IPS-18a (cell line): ENCODE results near the gene LIF.
A peak's percentile ranks its signal among the peaks of the same experiment; 100 is the strongest.

ENCODE experiments used
- H3K27ac ChIP-seq: one replicate; pipeline ENCODE4 v1.5.1; 2013; ENCODE audit warnings: low read length
- H3K27me3 ChIP-seq: one replicate; pipeline ENCODE4 v1.6.1; 2013; ENCODE audit warnings: mild to moderate bottlenecking, low read length; ENCODE audit not compliant: control insufficient read depth, insufficient read depth
- H3K36me3 ChIP-seq: one replicate; pipeline ENCODE4 v1.6.1; 2013; ENCODE audit warnings: low read depth, low read length; ENCODE audit not compliant: control insufficient read depth
- H3K4me1 ChIP-seq: one replicate; pipeline ENCODE4 v1.6.1; 2013; ENCODE audit warnings: low read depth, low read length; ENCODE audit not compliant: control insufficient read depth
- H3K4me3 ChIP-seq: one replicate; pipeline ENCODE4 v1.5.1; 2013; ENCODE audit warnings: low read length
- H3K9ac ChIP-seq: one replicate; pipeline ENCODE4 v1.6.1; 2013; ENCODE audit warnings: mild to moderate bottlenecking, low read length, moderate library complexity
- H3K9me3 ChIP-seq: one replicate; pipeline ENCODE4 v1.6.1; 2013; ENCODE audit warnings: low read depth, low read length; ENCODE audit not compliant: control insufficient read depth

Gene LIF

DNA sequence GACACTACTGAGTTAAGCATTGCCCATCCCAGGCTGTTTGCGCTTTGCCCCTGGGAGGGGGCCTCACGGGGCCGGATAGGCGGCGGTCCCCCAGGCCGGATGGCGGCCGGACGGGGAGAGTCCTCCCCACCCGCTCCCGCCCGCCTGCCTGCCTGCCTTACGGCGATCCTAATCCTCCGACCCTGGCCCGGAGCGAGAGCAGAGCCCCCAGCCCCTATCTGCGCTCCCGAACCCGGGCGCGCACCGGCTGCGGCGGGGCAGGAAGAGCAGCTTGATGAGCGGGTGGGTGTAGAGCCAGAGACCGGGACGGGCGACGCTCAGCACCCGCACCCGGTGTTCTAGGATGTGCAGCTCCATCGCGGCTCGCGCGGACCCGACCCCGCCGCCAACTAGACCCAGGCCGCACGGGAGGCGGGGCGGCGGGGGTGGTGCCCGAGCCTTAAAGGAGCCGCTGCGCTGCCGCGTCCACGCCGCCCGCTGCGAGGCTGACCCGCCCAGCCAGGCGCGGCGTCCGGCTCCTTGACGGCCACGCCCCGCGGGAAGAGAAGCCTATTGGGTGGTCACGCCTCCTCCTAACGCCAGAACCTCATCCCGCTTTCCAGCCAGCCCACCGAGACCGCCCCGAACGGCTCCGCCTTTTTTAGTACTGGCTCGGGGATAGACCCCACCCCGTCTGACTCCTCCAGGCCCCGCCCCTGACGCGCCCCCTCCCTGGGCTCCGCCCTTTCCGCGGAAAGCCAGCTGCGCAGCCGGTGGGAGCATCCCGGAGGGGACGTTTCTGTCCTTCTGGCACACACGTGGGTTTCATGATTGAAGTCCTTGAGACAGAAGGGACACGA, 42.8 kb upstream of the LIF start, which contains the start of gene CASTOR1:
Gene CASTOR1 (minus strand): TSS at position 365 of the 839 bp plus-strand sequence. CDS start 8 bp downstream, at position 357.
- H3K9me3 ChIP-seq = no peaks in the 10 kb centered on the region
- peaks cover 7% of the 10 kb centered on the region for H3K27me3 ChIP-seq
- H3K36me3 ChIP-seq = no peaks in the 10 kb centered on the region
- peaks cover 5% of the 10 kb centered on the region for H3K4me1 ChIP-seq
- no peak within 1 kb of the TSS for H3K27ac ChIP-seq
- no peak within 1 kb of the TSS for H3K9ac ChIP-seq
- peak within 1 kb of the TSS; percentile 73 for H3K4me3 ChIP-seq

DNA sequence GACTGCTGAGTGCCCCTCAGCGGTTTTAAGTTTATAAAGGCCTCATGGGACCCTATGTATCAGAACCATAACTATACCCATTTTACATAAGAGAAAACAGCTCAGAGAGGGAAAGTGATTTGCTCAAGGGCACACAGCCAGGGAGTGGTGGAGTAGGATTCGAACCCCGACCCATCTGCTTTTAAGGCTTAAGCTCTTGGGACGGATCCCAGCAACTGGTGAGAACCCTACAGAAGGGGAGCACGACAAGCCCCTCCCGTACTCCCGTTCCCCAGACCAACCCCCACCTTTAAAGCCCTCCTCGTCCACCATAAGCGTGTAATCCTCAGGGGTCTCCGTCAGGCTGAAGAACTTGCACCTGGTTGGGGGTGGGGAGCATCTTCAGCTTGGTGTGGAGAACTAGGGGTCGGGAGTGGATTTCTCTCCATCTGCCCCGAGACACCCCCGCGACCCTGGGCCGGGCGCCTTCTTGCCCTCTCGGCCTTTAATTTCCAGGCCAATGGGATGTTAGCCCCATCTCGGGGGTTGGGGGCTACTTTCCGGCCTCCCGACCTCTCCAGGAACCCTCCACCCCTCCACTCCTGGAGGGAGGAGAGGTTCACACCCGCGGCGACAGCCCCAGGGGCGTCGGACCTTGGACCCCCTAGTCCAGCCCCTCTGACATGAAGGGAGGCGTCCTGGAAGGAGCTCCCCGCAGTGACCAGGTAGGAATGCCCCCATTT, 42.0 kb upstream of the LIF start:
- Histone ChIP-seq H3K9ac (no peak overlapping the region), H3K4me3 (peak overlapping the region; percentile 73), H3K27ac (no peak overlapping the region), H3K4me1 (peaks cover 5% of the 10 kb centered on the region), H3K27me3 (peaks cover 7% of the 10 kb centered on the region), H3K9me3 (no peaks in the 10 kb centered on the region), H3K36me3 (no peaks in the 10 kb centered on the region)

DNA sequence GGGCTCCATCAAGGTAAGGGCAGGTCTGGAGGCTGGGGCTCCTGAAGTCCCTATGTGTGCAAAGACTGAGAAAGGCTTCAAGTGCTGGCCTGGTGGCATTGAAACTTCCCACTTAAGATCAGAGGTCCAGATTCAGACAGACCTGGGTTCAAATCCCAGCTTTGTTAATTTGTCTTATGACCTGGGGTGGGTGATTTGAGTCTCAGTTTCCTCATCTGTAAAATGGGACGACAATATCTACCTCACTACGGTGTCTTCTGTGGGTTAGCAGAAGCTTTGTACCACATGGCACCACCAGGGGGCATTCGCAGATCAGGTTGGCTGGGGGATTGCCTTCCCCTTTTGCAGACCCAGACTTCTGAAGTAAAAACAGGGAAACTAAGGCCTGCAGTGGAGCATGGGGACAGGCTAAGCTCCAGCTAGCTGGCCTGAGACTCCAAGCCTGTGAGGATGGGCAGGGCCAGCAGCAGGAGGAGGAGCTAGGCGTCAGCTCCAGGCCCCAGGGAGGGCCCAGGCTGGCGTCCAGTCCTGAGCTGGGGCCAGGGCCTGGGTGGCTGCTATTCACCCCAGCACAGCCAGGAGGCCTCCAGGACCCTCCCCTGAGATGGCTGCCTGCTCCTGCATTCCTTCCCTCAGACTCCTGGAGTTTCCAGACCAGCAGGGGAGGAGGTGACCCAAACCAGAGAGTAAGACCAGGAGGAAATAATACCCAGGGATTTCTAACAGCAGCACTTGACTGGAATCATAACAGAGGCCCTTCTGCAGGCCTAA, 41.3 kb upstream of the LIF start:
- Histone ChIP-seq H3K36me3 (no peaks in the 10 kb centered on the region), H3K4me3 (peak overlapping the region; percentile 73), H3K27me3 (peaks cover 7% of the 10 kb centered on the region), H3K9me3 (no peaks in the 10 kb centered on the region), H3K9ac (no peak overlapping the region), H3K27ac (no peak overlapping the region), H3K4me1 (peaks cover 5% of the 10 kb centered on the region)

DNA sequence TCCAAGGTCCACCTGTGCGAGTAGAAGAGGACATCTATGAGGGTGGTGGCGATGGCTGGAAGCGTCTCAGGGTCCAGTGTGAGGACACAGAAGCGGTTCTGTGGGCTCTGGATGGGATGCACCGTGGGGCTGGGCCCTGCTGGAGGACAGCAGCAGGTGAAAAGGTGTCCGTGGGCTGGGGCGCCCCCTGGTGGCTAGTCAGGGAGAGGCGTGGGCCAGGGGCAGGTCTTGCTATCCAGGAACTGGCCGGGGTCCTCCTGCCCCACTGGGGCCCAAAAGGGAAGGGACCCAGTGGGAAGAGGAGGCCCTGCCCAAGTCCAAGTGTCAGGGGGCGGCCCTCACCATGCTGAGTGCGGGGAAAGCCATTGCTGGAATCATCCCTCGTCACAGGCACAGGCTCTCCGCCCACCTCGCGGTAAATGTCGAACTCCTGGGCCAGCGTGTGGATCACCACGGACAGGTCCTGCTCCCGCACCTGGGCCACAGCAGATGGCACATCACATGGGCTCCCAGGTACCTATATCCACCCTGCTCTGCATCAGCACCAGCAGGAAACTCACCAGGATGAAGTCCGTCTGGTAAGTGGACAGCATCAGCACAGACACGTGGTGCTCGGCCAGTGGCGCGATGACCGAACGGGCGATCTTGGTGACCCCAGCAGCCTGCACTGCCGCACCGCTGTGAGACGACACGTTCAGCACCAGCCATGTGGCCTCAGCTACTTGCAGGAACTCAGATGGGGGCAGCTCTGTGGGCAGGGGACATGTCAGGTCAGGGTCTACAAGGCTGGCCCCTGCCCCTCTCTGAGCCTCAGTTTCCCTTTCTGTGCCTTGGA, 40.5 kb upstream of the LIF start:
- peaks cover 7% of the 10 kb centered on the region for H3K27me3 ChIP-seq
- H3K4me1 ChIP-seq = peaks cover 5% of the 10 kb centered on the region
- H3K4me3 ChIP-seq = no peak overlapping the region
- H3K9me3 ChIP-seq = no peaks in the 10 kb centered on the region
- H3K27ac ChIP-seq = no peak overlapping the region
- no peak overlapping the region for H3K9ac ChIP-seq
- H3K36me3 ChIP-seq = no peaks in the 10 kb centered on the region

DNA sequence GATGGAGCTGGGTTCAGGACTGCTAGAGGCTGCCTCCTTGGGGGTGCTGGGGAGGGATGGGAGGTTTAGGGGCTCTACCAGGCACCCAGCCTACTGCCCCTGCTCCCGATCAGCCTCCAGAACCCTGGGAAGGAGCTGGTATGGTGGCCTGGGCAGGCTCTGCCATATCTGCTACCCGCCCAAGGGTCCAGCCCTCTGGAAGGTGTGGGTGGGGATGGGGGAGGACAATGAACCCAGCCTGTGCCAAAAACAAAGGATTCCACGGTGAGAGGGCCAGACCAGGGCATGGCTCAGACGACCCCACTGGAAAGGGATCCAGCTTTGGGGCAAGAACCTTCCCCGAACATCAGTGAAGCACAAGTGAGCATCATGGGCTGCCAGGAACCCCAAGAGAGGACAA, 39.8 kb upstream of the LIF start:
- no peaks in the 10 kb centered on the region for H3K9me3 ChIP-seq
- H3K36me3 ChIP-seq = no peaks in the 10 kb centered on the region
- H3K27ac ChIP-seq = no peak overlapping the region
- peaks cover 5% of the 10 kb centered on the region for H3K4me1 ChIP-seq
- H3K9ac ChIP-seq = no peak overlapping the region
- no peak overlapping the region for H3K4me3 ChIP-seq
- peaks cover 7% of the 10 kb centered on the region for H3K27me3 ChIP-seq

DNA sequence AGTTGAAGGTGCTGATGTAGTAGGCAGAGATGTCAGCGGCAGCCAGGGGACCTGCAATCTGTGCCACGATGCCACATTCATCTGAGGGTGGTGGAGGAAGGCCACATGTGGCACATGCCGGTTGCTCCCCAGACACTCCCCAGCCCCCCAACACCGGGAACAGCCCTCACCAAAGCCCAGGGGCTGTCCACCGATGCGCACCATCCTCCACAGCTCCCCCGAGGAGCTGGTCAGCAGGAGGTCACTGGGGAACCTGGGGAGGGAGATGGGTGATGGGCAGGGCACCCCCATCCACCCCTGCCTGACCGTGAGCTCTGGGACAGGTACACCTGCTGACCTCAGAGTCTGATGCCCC, 39.3 kb upstream of the LIF start:
- H3K9me3 ChIP-seq = no peaks in the 10 kb centered on the region
- H3K4me3 ChIP-seq = no peak overlapping the region
- H3K27me3 ChIP-seq = peaks cover 7% of the 10 kb centered on the region
- peaks cover 5% of the 10 kb centered on the region for H3K4me1 ChIP-seq
- no peaks in the 10 kb centered on the region for H3K36me3 ChIP-seq
- no peak overlapping the region for H3K9ac ChIP-seq
- H3K27ac ChIP-seq = no peak overlapping the region

DNA sequence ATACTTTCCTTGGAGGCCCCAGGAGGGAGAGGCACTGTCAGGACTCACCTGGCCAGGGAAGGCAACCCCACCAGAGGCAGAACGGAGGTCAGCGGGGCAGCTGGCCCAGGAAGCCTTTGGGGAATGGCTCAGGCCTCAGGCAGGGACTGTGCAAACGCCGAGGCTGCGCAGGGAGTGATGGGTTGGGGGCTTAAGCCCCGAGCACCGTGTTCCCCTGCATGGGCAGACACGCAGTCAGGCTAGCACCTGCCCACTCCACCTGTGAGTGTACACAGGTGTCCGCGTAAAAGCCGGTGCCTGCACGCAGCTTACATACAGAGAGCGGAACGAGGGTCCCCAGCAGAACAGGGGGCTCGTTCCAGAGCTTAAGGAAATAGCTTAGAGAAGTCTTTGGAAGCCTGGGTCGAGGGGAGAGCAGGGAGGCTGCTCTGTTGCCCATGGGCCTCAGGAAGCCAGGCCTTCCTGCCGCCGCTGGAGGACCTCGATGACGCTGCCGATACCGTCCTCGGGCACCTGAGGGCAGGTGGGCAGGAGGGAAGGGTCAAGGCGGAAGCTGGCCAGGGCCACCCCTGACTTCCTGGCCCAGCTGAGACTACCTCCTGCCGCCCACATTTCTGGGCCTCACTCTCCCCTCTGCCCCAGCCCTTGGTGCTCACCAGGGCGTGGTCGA, 38.8 kb upstream of the LIF start:
- Histone ChIP-seq H3K9me3 (no peaks in the 10 kb centered on the region), H3K9ac (no peak overlapping the region), H3K27ac (no peak overlapping the region), H3K36me3 (no peaks in the 10 kb centered on the region), H3K4me1 (peaks cover 5% of the 10 kb centered on the region), H3K27me3 (peaks cover 7% of the 10 kb centered on the region), H3K4me3 (no peak overlapping the region)

DNA sequence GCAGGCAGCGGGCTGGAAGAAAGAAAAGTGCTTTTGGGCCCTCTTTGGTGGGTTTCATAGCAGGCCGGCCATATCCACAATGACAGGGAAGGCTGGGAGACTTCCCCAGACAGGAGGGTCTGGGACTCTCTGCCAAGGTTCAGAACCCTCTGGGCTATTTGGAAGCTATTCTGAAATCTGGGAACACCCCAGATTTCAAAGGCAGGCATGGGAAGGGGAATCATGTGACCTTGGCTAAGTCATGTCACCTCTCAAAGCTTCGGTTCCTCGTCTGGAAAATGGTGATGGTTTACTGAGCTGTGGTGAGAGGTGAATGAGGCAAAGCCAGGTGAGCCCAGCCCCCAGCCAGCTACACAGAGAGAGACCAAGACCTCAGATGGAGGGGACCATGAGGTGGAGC, 38.1 kb upstream of the LIF start:
- H3K9me3 ChIP-seq = no peaks in the 10 kb centered on the region
- H3K36me3 ChIP-seq = no peaks in the 10 kb centered on the region
- H3K27me3 ChIP-seq = peaks cover 7% of the 10 kb centered on the region
- no peak overlapping the region for H3K27ac ChIP-seq
- peaks cover 5% of the 10 kb centered on the region for H3K4me1 ChIP-seq
- no peak overlapping the region for H3K4me3 ChIP-seq
- no peak overlapping the region for H3K9ac ChIP-seq

DNA sequence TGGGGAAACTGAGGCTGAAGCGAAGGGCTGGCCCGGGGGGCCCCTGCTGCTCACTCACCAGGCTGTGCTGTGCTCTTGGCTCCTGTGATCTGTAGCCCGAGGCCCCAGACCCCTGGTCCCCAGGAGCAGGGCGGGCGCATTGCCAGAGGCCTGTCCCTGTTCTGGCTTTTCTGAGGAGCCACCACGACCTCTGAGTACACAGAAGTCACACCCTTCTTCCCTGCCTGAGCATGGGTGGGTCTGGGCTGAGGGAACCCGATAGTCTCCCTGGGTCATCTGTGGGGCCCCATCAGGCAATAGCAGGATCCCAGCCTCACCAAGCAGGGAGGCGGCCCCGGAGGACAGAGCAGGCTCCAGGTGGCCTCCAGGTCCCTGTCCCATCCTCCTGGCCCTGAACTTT, 37.6 kb upstream of the LIF start:
- H3K4me1 ChIP-seq = peaks cover 5% of the 10 kb centered on the region

DNA sequence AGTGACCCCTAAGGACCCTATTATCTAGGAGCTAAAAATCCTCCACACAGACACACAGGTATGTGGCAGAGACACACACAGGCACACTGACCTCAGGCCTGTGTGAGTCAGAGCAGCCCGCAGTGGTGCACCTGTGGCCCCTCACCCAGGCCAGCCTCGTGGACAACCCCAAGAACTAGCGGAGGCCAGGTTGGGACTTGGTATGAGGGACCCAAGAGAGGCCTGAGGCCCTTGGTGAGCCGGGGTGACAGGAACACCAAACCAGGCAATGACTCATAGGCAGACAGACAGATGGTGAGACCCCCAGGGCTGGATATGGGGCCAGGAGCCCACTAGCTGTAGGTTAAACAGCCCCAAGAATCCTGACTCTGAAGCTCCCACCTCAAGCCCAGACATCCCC, 36.8 kb upstream of the LIF start:
- Histone ChIP-seq H3K4me3 (no peak overlapping the region), H3K9me3 (no peaks in the 10 kb centered on the region), H3K36me3 (no peaks in the 10 kb centered on the region), H3K27me3 (peaks cover 1% of the 10 kb centered on the region), H3K9ac (no peak overlapping the region), H3K4me1 (peaks cover 2% of the 10 kb centered on the region), H3K27ac (no peak overlapping the region)

More for the DNA sequence above, 37.6 kb upstream of the LIF start:
- Histone ChIP-seq H3K4me3 (no peak overlapping the region), H3K9ac (no peak overlapping the region), H3K27me3 (peaks cover 7% of the 10 kb centered on the region), H3K9me3 (no peaks in the 10 kb centered on the region), H3K36me3 (no peaks in the 10 kb centered on the region), H3K27ac (no peak overlapping the region)
